Colonic mucosa (tissue), 4 donors: ENCODE measurements around the gene KMT2D. TPM values are rescaled to one million over a fixed set of nuclear protein-coding genes. Genes with fewer than 3 reads are reported as not detected.

Source experiments
- DNase-seq: peaks from one replicate; pipeline ENCODE4 v3.0.0-alpha.2; 2020
- H3K27ac ChIP-seq: fragments of 200-600 bp; one replicate; pipeline ENCODE4 v1.8.0; 2021
- H3K27me3 ChIP-seq: fragments of 200-600 bp; one replicate; pipeline ENCODE4 v1.8.0; 2021
- H3K36me3 ChIP-seq: fragments of 200-600 bp; one replicate; pipeline ENCODE4 v1.8.0; 2021
- H3K4me1 ChIP-seq: fragments of 200-600 bp; one replicate; pipeline ENCODE4 v1.8.0; 2021; ENCODE audit warnings: mild to moderate bottlenecking
- H3K4me3 ChIP-seq: fragments of 200-600 bp; one replicate; pipeline ENCODE4 v1.8.0; 2021
- H3K9ac ChIP-seq, 2 donors: one replicate each; pipeline ENCODE4 v1.7.0; 2013; ENCODE audit warnings: control low read depth in 2 of 2, low read depth in 2 of 2, low read length in 2 of 2
- H3K9me3 ChIP-seq: fragments of 200-600 bp; one replicate; pipeline ENCODE4 v1.8.0; 2021
- intact Hi-C: fragments of 100-400 bp; cut with DNase I; formaldehyde crosslinking; loops from one replicate; pipeline ENCODE4 v1.14.1; 2022
- total RNA-seq, 2 donors: library from RNA; stranded (reverse); fragmentation: NEBNext Ultra II Directional in 1 of 2; extraction: Animal tissue kit (Norgen Biotek cat#: 25700) in 1 of 2; gene quantifications; one replicate each; pipeline ENCODE4 v1.2.1, GENCODE V29; 2021
- TF ChIP-seq, protein P1 (sequence below): fragments of 200-600 bp; IDR thresholded peaks from one replicate; pipeline ENCODE4 v1.8.0; 2022; ENCODE audit warnings: antibody characterized with exemption, mild to moderate bottlenecking
- donor health status: healthy.
- donor health status: DM: no; HTN: no; CAD: no.
- donor health status: DM: no; HTN: no; CAD: no.

KMT2D gene
- total RNA-seq, 2 donors from 2014 or later: 50.2 to 87.5 TPM

DNA sequence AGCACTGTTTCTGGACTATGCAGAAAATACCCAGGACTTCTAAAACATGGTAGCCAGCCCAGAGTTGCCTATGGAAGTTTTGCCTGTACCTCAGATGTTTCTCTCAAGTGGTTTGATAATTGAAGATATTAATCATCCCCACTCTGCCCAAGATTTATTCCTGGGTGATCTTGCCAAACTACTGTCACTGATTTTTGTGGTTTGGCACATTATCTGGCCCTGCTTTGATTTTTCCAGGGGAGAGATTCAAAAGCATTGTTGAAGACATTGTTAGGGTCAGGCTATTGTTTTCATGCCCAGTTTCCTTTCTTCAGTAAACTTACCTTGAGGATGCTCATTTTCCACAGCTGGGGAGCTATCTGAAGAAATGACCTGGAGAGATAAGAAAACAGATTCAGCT lies 47.9 kb downstream of the KMT2D start:
- Histone ChIP-seq H3K9ac (peak overlapping the region in 1 of 2 donors; percentile 12), H3K36me3 (no peaks in the 10 kb centered on the region), H3K9me3 (no peaks in the 10 kb centered on the region), H3K27me3 (no peaks in the 10 kb centered on the region), H3K27ac (no peak overlapping the region), H3K4me3 (no peak overlapping the region), H3K4me1 (peaks cover 4% of the 10 kb centered on the region)
- TF ChIP-seq, protein P1, sequence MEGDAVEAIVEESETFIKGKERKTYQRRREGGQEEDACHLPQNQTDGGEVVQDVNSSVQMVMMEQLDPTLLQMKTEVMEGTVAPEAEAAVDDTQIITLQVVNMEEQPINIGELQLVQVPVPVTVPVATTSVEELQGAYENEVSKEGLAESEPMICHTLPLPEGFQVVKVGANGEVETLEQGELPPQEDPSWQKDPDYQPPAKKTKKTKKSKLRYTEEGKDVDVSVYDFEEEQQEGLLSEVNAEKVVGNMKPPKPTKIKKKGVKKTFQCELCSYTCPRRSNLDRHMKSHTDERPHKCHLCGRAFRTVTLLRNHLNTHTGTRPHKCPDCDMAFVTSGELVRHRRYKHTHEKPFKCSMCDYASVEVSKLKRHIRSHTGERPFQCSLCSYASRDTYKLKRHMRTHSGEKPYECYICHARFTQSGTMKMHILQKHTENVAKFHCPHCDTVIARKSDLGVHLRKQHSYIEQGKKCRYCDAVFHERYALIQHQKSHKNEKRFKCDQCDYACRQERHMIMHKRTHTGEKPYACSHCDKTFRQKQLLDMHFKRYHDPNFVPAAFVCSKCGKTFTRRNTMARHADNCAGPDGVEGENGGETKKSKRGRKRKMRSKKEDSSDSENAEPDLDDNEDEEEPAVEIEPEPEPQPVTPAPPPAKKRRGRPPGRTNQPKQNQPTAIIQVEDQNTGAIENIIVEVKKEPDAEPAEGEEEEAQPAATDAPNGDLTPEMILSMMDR: no peak
- no peak for DNase-seq
- intact Hi-C loops: no loop called here

Other genes with a start within 250 kb of the KMT2D start
- 10 to 100 TPM; 23.4 to 54.5 TPM for gene CACNB3, start 242.3 kb downstream of the KMT2D start, total RNA-seq
- gene DDX23, start 208.6 kb downstream of the KMT2D start, total RNA-seq: 100 to 1,000 TPM in 1 of 2 donors, 10 to 100 TPM in 1; 87.2 to 150 TPM
- gene RND1, start 194.9 kb downstream of the KMT2D start, total RNA-seq: 1 to 10 TPM; 2.5 to 3.4 TPM
- 10 to 100 TPM; 33.7 to 47.4 TPM for gene FKBP11, start 135.3 kb downstream of the KMT2D start, total RNA-seq
- 100 to 1,000 TPM; 255 to 261 TPM for gene ARF3, start 103.3 kb downstream of the KMT2D start, total RNA-seq
- under 1 TPM; 0.24 to 0.47 TPM for gene WNT10B, start 89.1 kb downstream of the KMT2D start, total RNA-seq
- not detected for gene WNT1, start 82.5 kb downstream of the KMT2D start, total RNA-seq
- under 1 TPM; 0.17 to 0.21 TPM for gene DDN, start 61.4 kb downstream of the KMT2D start, total RNA-seq
- gene PRKAG1, start 42.0 kb downstream of the KMT2D start, total RNA-seq: 10 to 100 TPM; 49.5 to 54.8 TPM
- gene RHEBL1, start 9.2 kb upstream of the KMT2D start, total RNA-seq: under 1 TPM; 0.27 to 0.32 TPM
- gene DHH, start 34.0 kb upstream of the KMT2D start, total RNA-seq: under 1 TPM; 0.29 to 0.52 TPM
- gene LMBR1L, start 50.1 kb upstream of the KMT2D start, total RNA-seq: 10 to 100 TPM; 36.9 to 38.2 TPM
- 1,000 to 10,000 TPM in 1 of 2 donors, 100 to 1,000 TPM in 1; 445 to 1,717 TPM for gene TUBA1B, start 70.6 kb upstream of the KMT2D start, total RNA-seq
- 10 to 100 TPM; 16.9 to 70.3 TPM for gene TUBA1A, start 128.3 kb upstream of the KMT2D start, total RNA-seq
- gene TUBA1C, start 204.3 kb upstream of the KMT2D start, total RNA-seq: 100 to 1,000 TPM; 183 to 368 TPM
- 10 to 100 TPM in 1 of 2 donors, 1 to 10 TPM in 1; 3.9 to 21.9 TPM for gene PRPH, start 234.4 kb upstream of the KMT2D start, total RNA-seq